Keratinocyte (primary cell): ENCODE measurements around the gene BHMT. TPM values are rescaled to one million over a fixed set of nuclear protein-coding genes. Genes with fewer than 3 reads are reported as not detected.
"Not testable (repeated sequence)": the region's sequence is repeated elsewhere in the genome, so short reads cannot be mapped to it uniquely, and the experiment has no call there.

Experiments
- DNase-seq: peaks from one replicate; pipeline ENCODE4 v3.0.0-alpha.2; 2011; ENCODE audit warnings: low read depth, missing footprints, low spot score
- FAIRE-seq: peaks from 2 replicates; lab custom pipeline; 2011; peaks lifted over from hg19 to GRCh38; lab: Jason Lieb, UNC
- H2AFZ ChIP-seq: 2 replicates; pipeline ENCODE4 v1.6.0; 2012; ENCODE audit warnings: low read length, control low read depth, inconsistent platforms; ENCODE audit not compliant: control insufficient read depth
- H3K27ac ChIP-seq: 2 replicates; pipeline ENCODE4 v1.5.1; 2011; ENCODE audit warnings: low read length; ENCODE audit not compliant: control insufficient read depth, insufficient read depth
- H3K27me3 ChIP-seq: 3 replicates; pipeline ENCODE4 v1.6.0; 2011; ENCODE audit warnings: low read length; ENCODE audit not compliant: control insufficient read depth, insufficient read depth; ENCODE audit errors: extremely low read depth
- H3K36me3 ChIP-seq, 2 experiments: 2 replicates in 1 of 2; 3 replicates in 1 of 2; pipeline ENCODE4 v1.5.1; 2011; ENCODE audit warnings: low read length in 2 of 2, mild to moderate bottlenecking in 1 of 2; ENCODE audit not compliant: control insufficient read depth in 2 of 2, insufficient read depth in 2 of 2; ENCODE audit errors: extremely low read depth in 1 of 2
- H3K4me1 ChIP-seq: 3 replicates; pipeline ENCODE4 v1.5.1; 2011; ENCODE audit warnings: low read length; ENCODE audit not compliant: control insufficient read depth, insufficient read depth; ENCODE audit errors: extremely low read depth
- H3K4me2 ChIP-seq: 3 replicates; pipeline ENCODE4 v1.6.0; 2011; ENCODE audit warnings: low read depth, low read length; ENCODE audit not compliant: control insufficient read depth, insufficient read depth; ENCODE audit errors: extremely low read depth
- H3K4me3 ChIP-seq, 3 experiments: fragments of 200-600 bp in 1 of 3; sonication (generic) in 1 of 3; 2 replicates in 2 of 3; 3 replicates in 1 of 3; pipeline ENCODE4 v1.5.1; 2011 to 2016; ENCODE audit warnings: low read length in 3 of 3, mild to moderate bottlenecking in 3 of 3, control low read depth in 2 of 3, inconsistent platforms in 1 of 3, low read depth in 1 of 3, mixed read lengths in 1 of 3, mixed run types in 1 of 3, moderate library complexity in 1 of 3; ENCODE audit not compliant: control insufficient read depth in 2 of 3, insufficient read depth in 2 of 3; ENCODE audit errors: extremely low read depth in 1 of 3
- H3K79me2 ChIP-seq: 2 replicates; pipeline ENCODE4 v1.6.0; 2012; ENCODE audit warnings: low read length; ENCODE audit not compliant: control insufficient read depth, insufficient read depth
- H3K9ac ChIP-seq: 3 replicates; pipeline ENCODE4 v1.6.0; 2011; ENCODE audit warnings: low read length; ENCODE audit not compliant: control insufficient read depth, insufficient read depth; ENCODE audit errors: extremely low read depth
- H3K9me1 ChIP-seq: 3 replicates; pipeline ENCODE4 v1.6.0; 2011; ENCODE audit warnings: low read length; ENCODE audit not compliant: control insufficient read depth, insufficient read depth; ENCODE audit errors: extremely low read depth
- H3K9me3 ChIP-seq: 2 replicates; pipeline ENCODE4 v1.5.1; 2012; ENCODE audit warnings: low read depth, low read length; ENCODE audit not compliant: control insufficient read depth
- H4K20me1 ChIP-seq: 3 replicates; pipeline ENCODE4 v1.6.0; 2011; ENCODE audit warnings: low read length; ENCODE audit not compliant: control insufficient read depth, insufficient read depth; ENCODE audit errors: extremely low read depth
- EZH2 ChIP-seq: IDR thresholded peaks from one replicate; pipeline ENCODE4 v1.6.1; 2012; ENCODE audit warnings: inconsistent platforms, mild to moderate bottlenecking, low read length, moderate library complexity
- dilution Hi-C: fragments of 300-500 bp; cut with MboI; formaldehyde crosslinking; loops from one replicate; pipeline ENCODE4 v1.7.0; 2020; ENCODE audit warnings: low sequenced_read_pairs; ENCODE audit not compliant: extremely low pct_ligation_motif_present
- polyA plus RNA-seq, 5 experiments: library from polyadenylated mRNA; depleted of rRNA in 3 of 5; stranded (reverse) in 3 of 5; stranded (forward) in 1 of 5; unstranded in 1 of 5; fragments of >200 nt; gene quantifications; 1 replicate in 1 of 5; 2 replicates in 3 of 5; 3 replicates in 1 of 5; pipeline versions ENCODE4 v1.2.1 to v1.2.3, GENCODE V29; 2011 to 2012; ENCODE audit warnings: missing spikeins in 2 of 5, low read depth in 1 of 5, low replicate concordance in 1 of 5
- TF ChIP-seq, protein P1 (sequence below), 3 experiments: IDR thresholded peaks in 1 of 3; conservative IDR thresholded peaks in 1 of 3; optimal IDR thresholded peaks in 1 of 3; 2 replicates in 2 of 3; 3 replicates in 1 of 3; pipeline versions ENCODE3 to v1.5.1; 2011; ENCODE audit warnings: low read length in 3 of 3, mild to moderate bottlenecking in 3 of 3, moderate library complexity in 2 of 3, control low read depth in 1 of 3, inconsistent platforms in 1 of 3; ENCODE audit not compliant: insufficient read depth in 2 of 3; ENCODE audit errors: extremely low read depth in 1 of 3

BHMT gene
- polyA plus RNA-seq, 1 donor (not counting 4 experiments of a cell fraction or from before 2014, with no cell fraction given): not detected

GRCh38 chr5:79151942-79152671, 40.5 kb downstream of the BHMT start:
- FAIRE-seq: no peak
- H3K27ac ChIP-seq: no peak overlapping the region
- dilution Hi-C loops: no loop called here
- H4K20me1 ChIP-seq: no peaks in the 10 kb centered on the region
- H3K36me3 ChIP-seq: no peaks in the 10 kb centered on the region
- no peaks in the 10 kb centered on the region for H3K9me1 ChIP-seq
- no peaks in the 10 kb centered on the region for H3K79me2 ChIP-seq
- H3K27me3 ChIP-seq: no peaks in the 10 kb centered on the region
- DNase-seq: no peak
- peaks cover 7% of the 10 kb centered on the region for H3K4me1 ChIP-seq
- no peaks in the 10 kb centered on the region for H3K9me3 ChIP-seq
- H3K9ac ChIP-seq: no peak overlapping the region
- no peak overlapping the region for H3K4me2 ChIP-seq
- no peak overlapping the region for H3K4me3 ChIP-seq
- no peak overlapping the region for H2AFZ ChIP-seq
- TF ChIP-seq EZH2: no peak
- TF ChIP-seq, protein P1, sequence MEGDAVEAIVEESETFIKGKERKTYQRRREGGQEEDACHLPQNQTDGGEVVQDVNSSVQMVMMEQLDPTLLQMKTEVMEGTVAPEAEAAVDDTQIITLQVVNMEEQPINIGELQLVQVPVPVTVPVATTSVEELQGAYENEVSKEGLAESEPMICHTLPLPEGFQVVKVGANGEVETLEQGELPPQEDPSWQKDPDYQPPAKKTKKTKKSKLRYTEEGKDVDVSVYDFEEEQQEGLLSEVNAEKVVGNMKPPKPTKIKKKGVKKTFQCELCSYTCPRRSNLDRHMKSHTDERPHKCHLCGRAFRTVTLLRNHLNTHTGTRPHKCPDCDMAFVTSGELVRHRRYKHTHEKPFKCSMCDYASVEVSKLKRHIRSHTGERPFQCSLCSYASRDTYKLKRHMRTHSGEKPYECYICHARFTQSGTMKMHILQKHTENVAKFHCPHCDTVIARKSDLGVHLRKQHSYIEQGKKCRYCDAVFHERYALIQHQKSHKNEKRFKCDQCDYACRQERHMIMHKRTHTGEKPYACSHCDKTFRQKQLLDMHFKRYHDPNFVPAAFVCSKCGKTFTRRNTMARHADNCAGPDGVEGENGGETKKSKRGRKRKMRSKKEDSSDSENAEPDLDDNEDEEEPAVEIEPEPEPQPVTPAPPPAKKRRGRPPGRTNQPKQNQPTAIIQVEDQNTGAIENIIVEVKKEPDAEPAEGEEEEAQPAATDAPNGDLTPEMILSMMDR (optimal IDR thresholded peaks at IDR 0.05 in 1 of 3, IDR thresholded peaks at IDR 0.05 in 1 of 3, conservative IDR thresholded peaks at IDR 0.05 in 1 of 3; ENCODE audit: extremely low read depth in 1 of 3, insufficient read depth in 2 of 3, low read length in 3 of 3): no peak

DNA sequence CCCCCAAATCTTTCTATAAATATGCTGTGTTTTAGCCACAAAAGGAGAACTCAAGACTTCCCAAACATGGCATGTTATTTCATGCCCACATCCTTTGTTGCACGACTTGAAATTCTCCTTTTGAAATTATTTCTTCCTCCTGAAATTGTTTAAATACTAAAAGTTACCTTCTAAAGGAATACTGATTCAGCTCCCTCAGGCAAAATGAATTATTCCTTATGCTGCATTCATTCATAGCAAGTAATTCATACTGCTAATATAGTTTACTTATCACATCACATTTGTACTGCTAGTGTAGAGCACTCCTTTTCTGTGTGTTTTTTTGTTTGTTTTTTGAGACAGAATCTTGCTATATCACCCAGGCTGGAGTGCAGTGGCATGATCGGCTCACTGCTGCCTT, 45.7 kb downstream of the BHMT start:
- H3K4me3 ChIP-seq: no peak overlapping the region
- H3K4me2 ChIP-seq: peak overlapping the region; percentile 52
- DNase-seq (no peak), FAIRE-seq (peak; percentile 84)
- no peaks in the 10 kb centered on the region for H3K9me1 ChIP-seq
- no peaks in the 10 kb centered on the region for H3K36me3 ChIP-seq
- peaks cover 15% of the 10 kb centered on the region for H3K4me1 ChIP-seq
- TF ChIP-seq, protein P1 (optimal IDR thresholded peaks at IDR 0.05 in 1 of 3, IDR thresholded peaks at IDR 0.05 in 1 of 3, conservative IDR thresholded peaks at IDR 0.05 in 1 of 3; ENCODE audit: extremely low read depth in 1 of 3, insufficient read depth in 2 of 3, low read length in 3 of 3): no peak
- TF ChIP-seq EZH2: no peak
- H3K27me3 ChIP-seq: no peaks in the 10 kb centered on the region
- no peaks in the 10 kb centered on the region for H3K9me3 ChIP-seq
- peak overlapping the region; percentile 50 for H2AFZ ChIP-seq
- no peaks in the 10 kb centered on the region for H3K79me2 ChIP-seq
- dilution Hi-C loops: no loop called here
- H3K9ac ChIP-seq: no peak overlapping the region
- H3K27ac ChIP-seq: peak overlapping the region; percentile 13
- no peaks in the 10 kb centered on the region for H4K20me1 ChIP-seq

GRCh38 chr5:79161647-79162046, 50.0 kb downstream of the BHMT start:
- H2AFZ ChIP-seq, DNase-seq, H3K9me1 ChIP-seq, dilution Hi-C loops, H3K36me3 ChIP-seq, H3K27me3 ChIP-seq, H4K20me1 ChIP-seq, H3K27ac ChIP-seq, H3K9ac ChIP-seq, FAIRE-seq, H3K4me3 ChIP-seq, H3K9me3 ChIP-seq, H3K79me2 ChIP-seq, H3K4me2 ChIP-seq: not testable (repeated sequence)
- H3K4me1 ChIP-seq: peaks cover 13% of the 10 kb centered on the region
